HFF-Myc (cell line): ENCODE measurements around the gene CENPM.

Experiments used
- DNase-seq: peaks from one replicate; pipeline ENCODE4 v3.0.0-alpha.2; 2011; ENCODE audit warnings: low read depth; ENCODE audit errors: extremely low read depth
- H3K4me3 ChIP-seq: replicated peaks from 2 replicates; pipeline ENCODE4 v1.5.1; 2011; ENCODE audit warnings: low read depth, mild to moderate bottlenecking, control low read depth, low read length
- TF ChIP-seq, protein P1 (sequence below): IDR thresholded peaks from 2 replicates; pipeline ENCODE4 v1.5.1; 2012; ENCODE audit warnings: mild to moderate bottlenecking, low read depth, low read length, control low read depth; ENCODE audit errors: missing control alignments

CENPM gene

DNA sequence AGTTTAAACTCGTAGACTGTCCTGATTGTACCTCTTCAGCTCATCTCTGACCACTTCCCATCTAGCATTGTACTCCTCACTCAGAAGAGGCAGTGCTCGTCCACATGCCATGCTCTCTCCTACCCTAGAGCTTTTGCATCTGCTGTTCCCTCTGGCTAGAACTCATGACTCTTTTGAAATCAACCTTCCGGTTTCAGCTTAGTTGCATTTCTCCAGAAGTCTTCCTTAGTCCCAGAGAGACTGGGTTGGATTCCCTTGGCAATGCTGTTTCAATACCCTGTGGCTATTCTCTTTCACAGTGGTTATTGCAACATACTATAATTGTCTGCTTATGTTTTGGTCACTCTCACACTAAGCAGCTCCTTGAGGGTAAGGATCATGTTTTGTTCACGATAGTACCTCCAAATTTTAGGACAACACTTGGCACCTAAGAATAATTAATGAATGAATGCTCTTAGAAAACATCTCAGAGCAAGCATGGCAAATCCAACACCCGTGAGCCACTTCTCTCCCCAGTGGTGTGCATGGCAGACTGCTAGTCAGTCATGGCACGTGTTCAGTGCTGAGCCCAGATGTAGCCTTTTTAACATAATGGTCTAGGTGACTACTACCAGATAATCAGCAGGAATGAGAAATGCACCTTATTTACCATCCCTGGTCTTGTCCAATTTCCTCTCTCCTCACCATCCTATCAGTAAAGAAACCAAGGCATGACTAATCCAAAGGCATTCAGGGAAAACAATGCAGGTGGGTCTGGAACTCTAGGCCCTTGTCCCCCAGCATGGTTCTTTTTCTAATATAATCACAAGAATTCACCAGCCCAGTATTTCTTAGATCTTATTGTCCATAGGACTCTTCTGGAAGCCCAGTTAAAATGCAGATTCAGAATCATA, 36.8 kb upstream of the CENPM start:
- no peak for DNase-seq
- H3K4me3 ChIP-seq = no peak overlapping the region
- TF ChIP-seq, protein P1, sequence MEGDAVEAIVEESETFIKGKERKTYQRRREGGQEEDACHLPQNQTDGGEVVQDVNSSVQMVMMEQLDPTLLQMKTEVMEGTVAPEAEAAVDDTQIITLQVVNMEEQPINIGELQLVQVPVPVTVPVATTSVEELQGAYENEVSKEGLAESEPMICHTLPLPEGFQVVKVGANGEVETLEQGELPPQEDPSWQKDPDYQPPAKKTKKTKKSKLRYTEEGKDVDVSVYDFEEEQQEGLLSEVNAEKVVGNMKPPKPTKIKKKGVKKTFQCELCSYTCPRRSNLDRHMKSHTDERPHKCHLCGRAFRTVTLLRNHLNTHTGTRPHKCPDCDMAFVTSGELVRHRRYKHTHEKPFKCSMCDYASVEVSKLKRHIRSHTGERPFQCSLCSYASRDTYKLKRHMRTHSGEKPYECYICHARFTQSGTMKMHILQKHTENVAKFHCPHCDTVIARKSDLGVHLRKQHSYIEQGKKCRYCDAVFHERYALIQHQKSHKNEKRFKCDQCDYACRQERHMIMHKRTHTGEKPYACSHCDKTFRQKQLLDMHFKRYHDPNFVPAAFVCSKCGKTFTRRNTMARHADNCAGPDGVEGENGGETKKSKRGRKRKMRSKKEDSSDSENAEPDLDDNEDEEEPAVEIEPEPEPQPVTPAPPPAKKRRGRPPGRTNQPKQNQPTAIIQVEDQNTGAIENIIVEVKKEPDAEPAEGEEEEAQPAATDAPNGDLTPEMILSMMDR = no peak

DNA sequence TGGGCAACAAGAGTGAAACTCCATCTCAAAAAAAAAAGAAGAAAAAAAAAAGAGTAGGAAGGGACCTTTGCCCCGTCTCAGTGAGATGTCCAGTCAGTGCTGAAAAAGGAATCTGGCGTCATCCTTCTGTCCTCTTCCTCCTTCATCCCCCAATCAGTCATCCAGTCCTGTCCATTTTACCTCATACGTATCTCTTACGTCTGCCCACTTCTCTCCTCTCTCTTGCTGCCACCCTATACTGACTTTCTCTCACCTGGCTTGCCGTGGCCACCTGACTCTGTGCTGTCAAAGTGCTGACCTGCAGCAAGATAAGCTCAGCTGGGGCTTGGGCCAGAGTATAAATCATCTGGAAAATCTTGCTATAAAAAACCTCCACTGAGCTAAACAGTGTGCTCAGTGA, 35.9 kb upstream of the CENPM start:
- H3K4me3 ChIP-seq = no peak overlapping the region
- TF ChIP-seq, protein P1 = no peak
- no peak for DNase-seq

DNA sequence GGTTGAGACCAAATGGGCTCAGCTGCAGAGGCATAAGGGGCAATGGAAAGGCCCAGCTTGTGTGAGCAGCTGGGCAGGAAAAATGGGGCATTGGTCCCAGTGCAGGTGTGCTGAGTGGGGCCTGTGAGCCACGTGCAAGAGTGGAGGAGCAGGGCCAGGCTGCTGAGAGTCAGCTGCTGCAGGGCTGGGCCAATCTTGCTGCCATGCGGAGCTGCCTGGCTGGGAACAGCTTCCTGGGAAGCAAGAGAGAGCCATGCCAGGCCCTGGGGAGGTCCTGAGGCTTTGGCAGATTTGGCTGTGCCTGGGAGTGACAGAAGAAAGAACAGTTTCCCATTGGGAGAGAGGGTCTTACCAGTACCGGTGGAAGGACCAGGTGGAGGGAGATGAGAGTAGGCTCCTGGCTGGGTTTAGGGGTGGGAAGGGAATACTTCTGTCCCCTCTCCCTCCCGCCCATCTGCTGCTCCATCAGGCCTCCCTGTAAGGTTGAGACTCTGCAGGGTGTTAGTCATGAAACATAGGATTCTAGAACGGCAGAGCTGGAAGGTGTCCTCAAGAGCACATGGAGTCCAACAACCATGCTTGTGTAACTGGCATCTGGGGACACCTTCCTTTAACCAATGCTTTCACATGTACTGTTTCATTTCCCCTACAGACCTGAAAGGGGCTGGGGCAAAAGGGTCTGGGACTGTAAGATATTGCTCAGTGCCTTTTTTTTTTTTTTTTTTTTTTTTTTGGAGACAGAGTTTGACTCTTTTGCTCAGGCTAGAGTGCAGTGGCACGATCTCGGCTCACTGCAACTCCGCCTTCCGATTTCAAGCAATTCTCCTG, 32.7 kb upstream of the CENPM start:
- TF ChIP-seq, protein P1 = no peak
- H3K4me3 ChIP-seq = no peak overlapping the region
- DNase-seq = no peak

DNA sequence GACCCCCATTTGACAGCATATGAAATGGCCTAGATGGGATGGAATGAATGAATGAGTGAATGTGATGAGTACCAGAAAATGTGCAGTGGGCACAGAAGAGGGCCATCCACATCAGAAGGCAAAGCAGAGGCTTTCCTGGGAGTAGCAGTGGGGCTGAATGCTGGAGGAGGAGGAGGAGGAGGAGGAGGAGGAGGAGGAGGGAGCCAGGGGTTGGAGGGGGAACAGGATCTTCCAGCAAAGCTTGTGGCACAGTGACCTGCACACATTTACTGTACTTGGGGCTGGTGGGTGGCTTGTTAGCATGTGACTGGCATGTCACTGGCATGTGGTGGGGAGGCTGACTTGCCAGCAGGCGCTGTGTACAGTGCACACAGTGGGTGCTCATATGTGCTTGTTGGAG, 31.8 kb upstream of the CENPM start:
- no peak overlapping the region for H3K4me3 ChIP-seq
- DNase-seq = no peak
- TF ChIP-seq, protein P1 = no peak

DNA sequence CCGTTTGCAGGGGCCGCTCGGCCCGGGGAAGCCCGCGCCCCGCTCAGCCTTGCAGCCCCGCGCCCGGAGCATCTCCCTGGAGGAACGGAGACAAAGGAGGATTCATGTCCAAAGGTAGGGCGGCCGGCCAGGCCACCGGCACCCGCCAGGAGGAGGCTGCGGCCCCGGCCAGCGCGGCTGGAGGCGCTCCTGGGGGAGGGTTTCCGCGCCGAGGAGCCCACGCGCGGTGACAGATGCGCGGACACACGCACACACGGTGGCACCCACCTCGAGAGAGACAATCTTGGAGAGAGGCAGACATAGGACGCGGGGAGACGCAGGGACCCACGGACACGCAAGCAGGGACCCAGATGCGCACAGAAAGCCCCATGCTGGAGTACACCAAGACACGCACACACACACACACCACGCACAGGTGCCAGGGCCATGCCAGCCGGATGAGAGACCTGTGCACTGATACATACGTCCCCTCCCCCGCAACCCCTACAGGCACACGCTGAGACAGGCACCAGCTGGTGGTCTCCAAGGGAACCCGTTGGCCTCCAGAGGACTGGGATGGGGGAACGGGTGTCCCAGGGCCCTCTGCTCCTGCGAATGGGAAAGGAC, 30.1 kb upstream of the CENPM start:
- TF ChIP-seq, protein P1 = no peak
- 0 out of 2 replicates have a peak overlapping the region, but pooled peaks have one; percentile 7 for H3K4me3 ChIP-seq
- no peak for DNase-seq

DNA sequence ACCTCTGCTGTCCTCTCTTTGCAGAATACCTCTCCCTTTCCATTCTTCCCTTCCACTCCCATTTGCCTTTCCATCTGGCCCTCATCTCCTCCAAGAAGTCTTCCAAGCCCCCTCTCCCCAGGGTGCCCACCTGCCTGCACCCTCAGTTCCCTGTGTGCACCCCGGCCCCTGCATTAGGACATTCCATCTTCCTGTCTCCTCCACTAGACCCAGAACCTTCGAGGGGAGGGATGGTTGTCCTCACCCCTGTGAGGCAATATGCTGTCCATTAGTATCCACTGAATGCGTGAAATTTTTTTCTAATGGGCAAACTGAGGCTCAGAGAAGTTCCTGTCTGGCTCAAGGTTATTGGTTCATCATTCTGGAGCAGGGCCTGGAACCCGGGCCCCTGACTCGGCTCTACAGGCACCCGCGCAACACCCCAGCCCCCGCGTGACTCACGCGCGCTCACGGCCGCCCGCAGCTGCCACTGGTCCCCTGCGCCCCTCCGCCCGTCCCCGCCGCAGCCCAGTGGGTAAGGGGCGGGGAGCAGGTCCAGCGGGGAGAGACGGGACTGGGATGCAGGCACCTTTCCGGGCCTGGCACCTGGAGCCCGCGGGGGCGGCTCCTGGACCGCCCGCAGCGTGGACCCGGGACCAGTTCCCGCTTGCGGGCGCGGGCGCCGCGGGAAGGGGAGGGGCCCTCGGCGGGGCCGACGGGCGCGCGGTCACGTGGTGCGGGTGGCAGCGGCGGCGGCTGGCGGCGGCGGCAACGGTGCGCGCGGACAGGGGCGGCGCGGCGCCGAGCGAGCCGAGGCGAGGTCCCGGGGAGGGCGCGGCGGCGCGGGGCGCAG, 29.3 kb upstream of the CENPM start:
- H3K4me3 ChIP-seq = peak overlapping the region; percentile 32; the same call in 1 of the 2 replicates
- TF ChIP-seq, protein P1 = no peak
- DNase-seq = no peak
